ENCODE results near the gene DLG5.

DNA sequence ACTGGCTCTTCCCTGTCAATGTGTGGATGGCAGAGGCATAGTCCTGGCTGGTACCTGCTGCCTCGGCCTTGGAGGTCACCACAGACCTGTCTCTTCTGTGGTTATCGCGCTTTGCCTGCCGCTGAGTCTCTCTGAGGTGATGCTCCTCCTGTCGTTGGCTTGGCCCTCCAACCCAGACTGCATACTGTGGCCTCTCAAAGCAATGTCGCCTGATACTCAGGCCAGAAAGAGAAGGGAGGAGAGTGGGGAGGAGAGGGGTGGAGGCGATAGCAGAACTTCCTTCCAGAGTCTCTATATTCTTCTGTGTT is 155.7 kb downstream of the DLG5 start:
- TF ChIP-seq, protein P1, sequence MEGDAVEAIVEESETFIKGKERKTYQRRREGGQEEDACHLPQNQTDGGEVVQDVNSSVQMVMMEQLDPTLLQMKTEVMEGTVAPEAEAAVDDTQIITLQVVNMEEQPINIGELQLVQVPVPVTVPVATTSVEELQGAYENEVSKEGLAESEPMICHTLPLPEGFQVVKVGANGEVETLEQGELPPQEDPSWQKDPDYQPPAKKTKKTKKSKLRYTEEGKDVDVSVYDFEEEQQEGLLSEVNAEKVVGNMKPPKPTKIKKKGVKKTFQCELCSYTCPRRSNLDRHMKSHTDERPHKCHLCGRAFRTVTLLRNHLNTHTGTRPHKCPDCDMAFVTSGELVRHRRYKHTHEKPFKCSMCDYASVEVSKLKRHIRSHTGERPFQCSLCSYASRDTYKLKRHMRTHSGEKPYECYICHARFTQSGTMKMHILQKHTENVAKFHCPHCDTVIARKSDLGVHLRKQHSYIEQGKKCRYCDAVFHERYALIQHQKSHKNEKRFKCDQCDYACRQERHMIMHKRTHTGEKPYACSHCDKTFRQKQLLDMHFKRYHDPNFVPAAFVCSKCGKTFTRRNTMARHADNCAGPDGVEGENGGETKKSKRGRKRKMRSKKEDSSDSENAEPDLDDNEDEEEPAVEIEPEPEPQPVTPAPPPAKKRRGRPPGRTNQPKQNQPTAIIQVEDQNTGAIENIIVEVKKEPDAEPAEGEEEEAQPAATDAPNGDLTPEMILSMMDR (conservative IDR thresholded peaks at IDR 0.05; ENCODE audit: low read length), result no peak
- TF ChIP-seq EZH2phosphoT487 (IDR thresholded peaks at IDR 0.05; ENCODE audit: borderline replicate concordance), result no peak

Data from Loucy (cell line).